GM19099 (cell line): ENCODE results near the gene ZNF491.

Experiments used
- POLR2A ChIP-seq: IDR thresholded peaks from 3 replicates; pipeline ENCODE4 v1.6.1; 2011; ENCODE audit warnings: low read depth; ENCODE audit not compliant: insufficient read length; ENCODE audit errors: extremely low read depth

The ZNF491 gene

DNA sequence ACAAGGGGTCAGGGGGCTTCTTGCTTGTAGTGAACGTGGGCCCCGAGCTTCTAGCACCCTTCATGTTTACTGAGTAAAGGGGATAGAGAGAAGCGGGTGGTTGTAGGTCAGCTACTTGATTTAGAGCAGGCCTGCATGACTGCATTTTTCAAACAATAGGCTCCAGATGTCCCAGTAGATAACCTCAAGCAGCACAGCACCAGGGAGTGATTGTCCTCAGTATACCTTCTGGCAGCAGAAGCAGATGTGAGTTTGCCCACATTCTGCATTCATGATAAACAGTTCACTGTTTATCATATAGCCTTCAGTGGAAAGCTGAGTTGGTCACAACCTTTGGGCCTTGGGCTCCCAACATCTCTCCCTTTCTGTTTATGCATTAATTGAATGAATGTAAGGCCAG is 55.0 kb downstream of the ZNF491 start:
- no peak for TF ChIP-seq POLR2A

DNA sequence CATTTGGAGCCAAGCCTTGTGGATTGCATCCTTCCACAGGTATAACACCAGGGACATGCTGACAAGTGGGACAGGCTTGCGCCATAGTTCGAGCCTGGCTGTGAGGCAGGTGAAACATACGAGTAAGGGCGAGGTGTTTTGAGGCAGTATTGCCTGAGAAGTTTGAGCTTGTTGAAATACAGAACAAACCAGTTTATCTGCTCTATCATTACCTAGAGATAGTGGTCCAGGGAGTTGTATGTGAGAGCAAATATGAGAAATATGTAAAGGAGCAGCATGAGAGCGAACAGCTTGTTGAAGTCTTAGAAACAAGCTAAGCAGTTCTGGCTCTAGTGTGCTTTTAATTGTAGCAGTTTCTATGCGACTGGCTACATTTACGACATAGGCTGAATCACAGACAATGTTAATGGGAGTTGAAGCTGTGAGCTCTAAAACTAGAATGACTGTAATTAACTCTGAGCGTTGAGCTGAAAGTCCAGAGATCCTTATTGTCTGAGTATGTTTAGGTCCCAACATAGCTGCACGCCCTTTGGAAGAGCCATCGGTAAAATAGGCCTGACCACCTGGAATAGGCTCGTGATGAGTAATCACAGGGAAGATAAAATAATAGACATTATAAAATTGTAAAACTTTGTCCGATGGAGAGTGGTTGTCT is 58.4 kb downstream of the ZNF491 start:
- no peak for TF ChIP-seq POLR2A
